Lung (tissue), 12 donors: ENCODE data around the gene RGP1. TPM values are rescaled to one million over a fixed set of nuclear protein-coding genes. Genes with fewer than 3 reads are reported as not detected.

Experiments used
- ATAC-seq: fragments of 200-7000 bp; cut with Tn5 transposase; one replicate; pipeline ENCODE4 v1.9.1; 2020; ENCODE audit warnings: moderate number of reproducible peaks; ENCODE audit not compliant: insufficient read depth, low FRiP score
- DNase-seq, 3 donors: peaks; one replicate each; pipeline ENCODE4 v3.0.0-alpha.2; 2013 to 2017
- H3K27ac ChIP-seq, 2 donors: one replicate each; pipeline ENCODE4 v1.5.1; 2013; ENCODE audit warnings: mild to moderate bottlenecking in 2 of 2, moderate library complexity in 2 of 2, control low read depth in 1 of 2, inconsistent platforms in 1 of 2, low read depth in 1 of 2, low read length in 1 of 2
- H3K27me3 ChIP-seq, 3 donors: one replicate each; pipeline ENCODE4 v1.5.1; 2013; ENCODE audit warnings: low read length in 2 of 3; ENCODE audit not compliant: control insufficient read depth in 3 of 3, insufficient read depth in 3 of 3
- H3K36me3 ChIP-seq, 4 donors: one replicate each; pipeline ENCODE4 v1.5.1; 2013; ENCODE audit warnings: low read length in 4 of 4, mild to moderate bottlenecking in 1 of 4, moderate library complexity in 1 of 4; ENCODE audit not compliant: control insufficient read depth in 4 of 4, insufficient read depth in 4 of 4
- H3K4me1 ChIP-seq, 5 donors: one replicate each; pipeline ENCODE4 v1.5.1; 2013; ENCODE audit warnings: low read length in 5 of 5, mild to moderate bottlenecking in 2 of 5, moderate library complexity in 1 of 5; ENCODE audit not compliant: control insufficient read depth in 5 of 5, insufficient read depth in 5 of 5
- H3K4me3 ChIP-seq: one replicate; pipeline ENCODE4 v1.5.1; 2013; ENCODE audit warnings: mild to moderate bottlenecking, control low read depth, moderate library complexity
- H3K9ac ChIP-seq, 2 donors: one replicate each; pipeline ENCODE4 v1.5.1; 2013; ENCODE audit warnings: low read length in 2 of 2, control low read depth in 1 of 2; ENCODE audit not compliant: insufficient read depth in 1 of 2
- H3K9me3 ChIP-seq, 4 donors: one replicate each; pipeline ENCODE4 v1.5.1; 2013; ENCODE audit warnings: low read length in 3 of 4, mild to moderate bottlenecking in 1 of 4, moderate library complexity in 1 of 4; ENCODE audit not compliant: control insufficient read depth in 4 of 4, insufficient read depth in 3 of 4
- CTCF ChIP-seq: IDR thresholded peaks from 2 replicates; pipeline ENCODE4 v1.5.1; 2012; ENCODE audit warnings: mild to moderate bottlenecking; ENCODE audit errors: control extremely low read depth, extremely low read depth
- WGBS, 2 donors: extraction: QIAGEN DNeasy Blood & Tissue Kit; methylation state at CpG; one replicate each; pipeline ENCODE4 v1.1.7; 2013; 5-methylcytosine and 5-hydroxymethylcytosine counted together
- polyA plus RNA-seq, 2 donors: library from polyadenylated mRNA; stranded (reverse); fragments of 200-250 nt; gene quantifications; one replicate each; pipeline ENCODE4 v1.2.1, GENCODE V29; 2013
- total RNA-seq, 2 donors: library from RNA; depleted of rRNA in 1 of 2; stranded (reverse); fragments of >200 nt in 1 of 2; gene quantifications; one replicate each; pipeline ENCODE4 v1.2.1, GENCODE V29; 2014 to 2021
- donor health status: control.
- donor health status: control.
- donor health status: Bipolar disorder and iron deficiency.
- donor health status: healthy.
- donor health status: DM: yes; HTN: yes; CAD: no.

Gene RGP1
- total and polyA plus RNA-seq, 4 donors: 11.7 to 33.2 (median 12.9) TPM

- no peak for TF ChIP-seq CTCF
- H3K4me1 ChIP-seq: peaks cover 0 to 23% (median 13%) of the 10 kb centered on the region in 5 donors
- no peaks in the 10 kb centered on the region for H3K9me3 ChIP-seq
- 16 to 28% methylated on average over 3 of the region's 3 CpGs for WGBS, 2 donors
- DNase-seq (peak in 2 of 3 donors; percentile 47 to 61), ATAC-seq (no peak)
- H3K4me3 ChIP-seq: no peak overlapping the region
- H3K27me3 ChIP-seq: no peaks in the 10 kb centered on the region
- H3K36me3 ChIP-seq: peaks cover 0 to 11% (median 10%) of the 10 kb centered on the region in 4 donors
- H3K27ac ChIP-seq: peak overlapping the region in 1 of 2 donors; percentile 6
- H3K9ac ChIP-seq: peak overlapping the region in 1 of 2 donors; percentile 14
Observed at GRCh38 chr9:35758475-35759050, 9.5 kb downstream of the RGP1 start.

GRCh38 chr9:35759795-35760194 lies 10.7 kb downstream of the RGP1 start:
- TF ChIP-seq CTCF: no peak
- Histone ChIP-seq H3K27ac (no peak overlapping the region), H3K36me3 (peaks cover 0 to 3% (median 2%) of the 10 kb centered on the region in 4 donors), H3K9me3 (no peaks in the 10 kb centered on the region), H3K9ac (no peak overlapping the region), H3K4me3 (no peak overlapping the region), H3K4me1 (peaks cover 0 to 23% (median 13%) of the 10 kb centered on the region in 5 donors), H3K27me3 (no peaks in the 10 kb centered on the region)
- DNase-seq (no peak), ATAC-seq (no peak)
- 96% methylated on average over 4 of the region's 4 CpGs for WGBS, 2 donors

GRCh38 chr9:35760651-35761050 lies 11.6 kb downstream of the RGP1 start:
- 45 to 59% methylated on average over 2 of the region's 2 CpGs for WGBS, 2 donors
- peaks cover 0 to 23% (median 13%) of the 10 kb centered on the region in 5 donors for H3K4me1 ChIP-seq
- H3K4me3 ChIP-seq: no peak overlapping the region
- peaks cover 0 to 1% (median 0%) of the 10 kb centered on the region in 4 donors for H3K36me3 ChIP-seq
- no peak overlapping the region for H3K9ac ChIP-seq
- H3K27me3 ChIP-seq: no peaks in the 10 kb centered on the region
- DNase-seq (peak in 2 of 3 donors; percentile 28 to 51), ATAC-seq (no peak)
- H3K27ac ChIP-seq: peak overlapping the region in 1 of 2 donors; percentile 17
- TF ChIP-seq CTCF: no peak
- H3K9me3 ChIP-seq: no peaks in the 10 kb centered on the region

GRCh38 chr9:35763181-35763580 lies 14.1 kb downstream of the RGP1 start:
- DNase-seq: no peak
- 86 to 95% methylated on average over 2 of the region's 2 CpGs for WGBS, 2 donors
- Histone ChIP-seq H3K4me1 (peaks cover 0 to 13% (median 4%) of the 10 kb centered on the region in 5 donors), H3K9me3 (no peaks in the 10 kb centered on the region), H3K36me3 (peaks cover 0 to 1% (median 0%) of the 10 kb centered on the region in 4 donors), H3K27ac (no peak overlapping the region), H3K9ac (no peak overlapping the region), H3K27me3 (no peaks in the 10 kb centered on the region), H3K4me3 (no peak overlapping the region)
- no peak for TF ChIP-seq CTCF
- ATAC-seq: no peak
